ENCODE data around the gene MAPK11. TPM values are rescaled to one million over a fixed set of nuclear protein-coding genes. Genes with fewer than 3 reads are reported as not detected.

MAPK11 gene
- total RNA-seq, 1 experiment from 2014 or later: 19.3 TPM

DNA sequence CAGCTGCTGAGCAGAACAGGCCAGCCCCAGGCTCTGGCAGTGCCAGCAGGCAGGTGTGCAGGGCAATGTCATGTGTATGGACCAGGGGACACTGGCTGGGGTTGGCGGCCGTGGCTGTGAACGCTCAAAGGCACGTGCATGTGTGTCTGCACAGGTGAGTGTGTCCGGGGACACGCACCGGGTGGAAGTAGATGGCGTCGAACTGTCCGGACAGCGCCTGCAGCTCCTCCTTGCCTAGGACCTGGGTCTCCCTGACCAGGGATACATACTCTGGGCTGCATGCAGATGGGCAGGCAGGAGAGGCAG lies 20.0 kb downstream of the MAPK11 start:
- H3K27me3 ChIP-seq (ENCODE audit: insufficient read depth, low read length): no peaks in the 10 kb centered on the region
- DNase-seq (ENCODE audit: low read depth, low spot score): no peak
- RAD21 ChIA-PET (ENCODE audit: low non-redundant PET in 1 of 2, low total read pairs in 2 of 2, uncharacterized antibody in 2 of 2, unreplicated experiment in 2 of 2): interaction anchor here in 1 of 2 experiments (0.7 kb wide), 1 partner anchor 30 kb away, joined by 3 read pairs; no protein-coding TSS in a partner anchor
- POLR2A ChIA-PET: interaction anchor here (1.6 kb wide), 2 partner anchors 22 to 91 kb away, joined by 3 to 7 read pairs; no protein-coding TSS in a partner anchor
- H3K9ac ChIP-seq (ENCODE audit: low read length): peak overlapping the region; percentile 96
- H3K4me2 ChIP-seq (ENCODE audit: low read length): peak overlapping the region; percentile 98
- no peaks in the 10 kb centered on the region for H3K9me3 ChIP-seq (ENCODE audit: control insufficient read depth in 1 of 2, insufficient read depth in 1 of 2, low read depth in 1 of 2, low read length in 2 of 2)
- intact Hi-C loops (cut with micrococcal nuclease): loop anchor here (5.0 kb wide), 1 partner anchor 247 kb away; no protein-coding TSS in a partner anchor
- CTCF ChIA-PET: interaction anchor here (1.2 to 3.0 kb wide), 4 partner anchors 13 to 150 kb away, joined by 3 to 17 read pairs (median 6); no protein-coding TSS in a partner anchor
- BruUV-seq (replicated peaks): no TSS peak
- H3K4me3 ChIP-seq (replicated peaks in 1 of 2; ENCODE audit: low read depth in 1 of 2, low read length in 2 of 2): peak overlapping the region; percentile 70 to 93
- no peak overlapping the region for H2AFZ ChIP-seq (ENCODE audit: low read depth, low read length, poor library complexity, severe bottlenecking)
- H4K20me1 ChIP-seq (ENCODE audit: insufficient read depth): no peaks in the 10 kb centered on the region
- H3K36me3 ChIP-seq (ENCODE audit: control insufficient read depth in 1 of 2, insufficient read depth in 2 of 2, low read length in 2 of 2): peaks cover 0 to 17% of the 10 kb centered on the region in 2 experiments; a peak in 1 of 4 replicates
- H3K27ac ChIP-seq (ENCODE audit: low read depth, low read length): peak overlapping the region; percentile 99
- no peaks in the 10 kb centered on the region for H3K9me2 ChIP-seq (ENCODE audit: insufficient read depth)
- TF ChIP-seq RAD21 (IDR thresholded peaks at IDR 0.05; ENCODE audit: low read depth): no peak
- TF ChIP-seq, protein P1, sequence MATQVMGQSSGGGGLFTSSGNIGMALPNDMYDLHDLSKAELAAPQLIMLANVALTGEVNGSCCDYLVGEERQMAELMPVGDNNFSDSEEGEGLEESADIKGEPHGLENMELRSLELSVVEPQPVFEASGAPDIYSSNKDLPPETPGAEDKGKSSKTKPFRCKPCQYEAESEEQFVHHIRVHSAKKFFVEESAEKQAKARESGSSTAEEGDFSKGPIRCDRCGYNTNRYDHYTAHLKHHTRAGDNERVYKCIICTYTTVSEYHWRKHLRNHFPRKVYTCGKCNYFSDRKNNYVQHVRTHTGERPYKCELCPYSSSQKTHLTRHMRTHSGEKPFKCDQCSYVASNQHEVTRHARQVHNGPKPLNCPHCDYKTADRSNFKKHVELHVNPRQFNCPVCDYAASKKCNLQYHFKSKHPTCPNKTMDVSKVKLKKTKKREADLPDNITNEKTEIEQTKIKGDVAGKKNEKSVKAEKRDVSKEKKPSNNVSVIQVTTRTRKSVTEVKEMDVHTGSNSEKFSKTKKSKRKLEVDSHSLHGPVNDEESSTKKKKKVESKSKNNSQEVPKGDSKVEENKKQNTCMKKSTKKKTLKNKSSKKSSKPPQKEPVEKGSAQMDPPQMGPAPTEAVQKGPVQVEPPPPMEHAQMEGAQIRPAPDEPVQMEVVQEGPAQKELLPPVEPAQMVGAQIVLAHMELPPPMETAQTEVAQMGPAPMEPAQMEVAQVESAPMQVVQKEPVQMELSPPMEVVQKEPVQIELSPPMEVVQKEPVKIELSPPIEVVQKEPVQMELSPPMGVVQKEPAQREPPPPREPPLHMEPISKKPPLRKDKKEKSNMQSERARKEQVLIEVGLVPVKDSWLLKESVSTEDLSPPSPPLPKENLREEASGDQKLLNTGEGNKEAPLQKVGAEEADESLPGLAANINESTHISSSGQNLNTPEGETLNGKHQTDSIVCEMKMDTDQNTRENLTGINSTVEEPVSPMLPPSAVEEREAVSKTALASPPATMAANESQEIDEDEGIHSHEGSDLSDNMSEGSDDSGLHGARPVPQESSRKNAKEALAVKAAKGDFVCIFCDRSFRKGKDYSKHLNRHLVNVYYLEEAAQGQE (IDR thresholded peaks at IDR 0.05; ENCODE audit: low read depth): no peak
- TF ChIP-seq ATF3 (IDR thresholded peaks at IDR 0.05): no peak
- TF ChIP-seq JUND (IDR thresholded peaks at IDR 0.05): no peak
- TF ChIP-seq CEBPB (IDR thresholded peaks at IDR 0.05; ENCODE audit: low read depth): no peak
- TF ChIP-seq SIN3A (IDR thresholded peaks at IDR 0.05; ENCODE audit: low read depth): no peak
- no peak for TF ChIP-seq EZH2phosphoT487 (IDR thresholded peaks at IDR 0.05; ENCODE audit: borderline replicate concordance)
- no peak for TF ChIP-seq EZH2 (IDR thresholded peaks at IDR 0.05)
- TF ChIP-seq POLR2AphosphoS5 (IDR thresholded peaks at IDR 0.05; ENCODE audit: low read depth, low read length): no peak
- H3K4me1 ChIP-seq (ENCODE audit: control insufficient read depth in 1 of 2, insufficient read depth in 2 of 2, low read length in 2 of 2): peaks cover 18 to 63% of the 10 kb centered on the region in 2 experiments; a peak in 3 of 4 replicates
- peaks cover 45% of the 10 kb centered on the region for H3K79me2 ChIP-seq (ENCODE audit: insufficient read depth, low read length)
- no peak for ATAC-seq
